A673 (cell line): ENCODE results near the gene RBMS2.

Experiments used
- EZH2 ChIP-seq: fragments of 200-600 bp; sonication (generic); IDR thresholded peaks from 2 replicates; pipeline ENCODE4 v1.6.1; 2017; ENCODE audit warnings: borderline replicate concordance, low read depth, mild to moderate bottlenecking, mixed read lengths, antibody characterized with exemption, low read length; ENCODE audit not compliant: poor library complexity, severe bottlenecking
- TF ChIP-seq, protein P1 (sequence below): fragments of 300-800, 200-600 bp; sonication (generic); conservative IDR thresholded peaks from 2 replicates; pipeline ENCODE4 v1.5.1; 2017; ENCODE audit warnings: low read depth, mild to moderate bottlenecking, antibody characterized with exemption, low read length, moderate library complexity, mixed read lengths

DNA sequence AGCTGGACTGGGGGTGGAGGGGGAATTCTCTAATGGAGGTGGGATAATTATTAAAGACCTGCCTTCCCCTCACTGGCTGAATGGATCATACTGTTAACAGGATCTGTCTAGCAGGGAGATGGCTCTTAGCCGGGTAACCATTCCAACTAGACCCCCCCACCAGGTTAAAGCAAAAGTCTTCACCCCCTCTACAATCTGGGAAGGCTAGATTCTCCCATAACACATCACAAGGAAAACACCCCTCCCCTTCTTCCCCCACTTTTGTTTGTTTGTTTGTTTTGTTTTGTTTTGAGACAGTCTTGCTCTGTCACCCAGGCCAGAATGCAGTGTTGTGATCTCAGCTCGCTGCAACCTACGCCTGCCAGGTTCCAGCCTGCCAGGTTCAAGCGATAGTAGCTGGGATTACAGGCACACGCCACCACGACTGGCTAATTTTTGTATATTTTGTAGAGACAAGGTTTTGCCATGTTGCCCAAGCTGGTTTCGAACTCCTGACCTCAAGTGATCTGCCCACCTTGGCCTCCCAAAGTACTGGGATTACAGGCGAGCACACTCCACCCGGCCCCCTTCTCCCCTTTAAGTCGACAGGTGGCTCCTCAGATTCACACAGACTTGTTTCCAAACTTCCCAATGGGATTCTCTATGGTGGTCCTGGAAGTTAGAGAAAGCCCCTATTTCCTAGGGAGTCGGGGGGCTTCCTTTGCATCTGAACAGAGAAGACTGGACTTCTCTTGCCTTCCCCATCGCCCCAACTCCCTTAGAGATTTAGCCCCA lies 112.0 kb downstream of the RBMS2 start:
- TF ChIP-seq, protein P1, sequence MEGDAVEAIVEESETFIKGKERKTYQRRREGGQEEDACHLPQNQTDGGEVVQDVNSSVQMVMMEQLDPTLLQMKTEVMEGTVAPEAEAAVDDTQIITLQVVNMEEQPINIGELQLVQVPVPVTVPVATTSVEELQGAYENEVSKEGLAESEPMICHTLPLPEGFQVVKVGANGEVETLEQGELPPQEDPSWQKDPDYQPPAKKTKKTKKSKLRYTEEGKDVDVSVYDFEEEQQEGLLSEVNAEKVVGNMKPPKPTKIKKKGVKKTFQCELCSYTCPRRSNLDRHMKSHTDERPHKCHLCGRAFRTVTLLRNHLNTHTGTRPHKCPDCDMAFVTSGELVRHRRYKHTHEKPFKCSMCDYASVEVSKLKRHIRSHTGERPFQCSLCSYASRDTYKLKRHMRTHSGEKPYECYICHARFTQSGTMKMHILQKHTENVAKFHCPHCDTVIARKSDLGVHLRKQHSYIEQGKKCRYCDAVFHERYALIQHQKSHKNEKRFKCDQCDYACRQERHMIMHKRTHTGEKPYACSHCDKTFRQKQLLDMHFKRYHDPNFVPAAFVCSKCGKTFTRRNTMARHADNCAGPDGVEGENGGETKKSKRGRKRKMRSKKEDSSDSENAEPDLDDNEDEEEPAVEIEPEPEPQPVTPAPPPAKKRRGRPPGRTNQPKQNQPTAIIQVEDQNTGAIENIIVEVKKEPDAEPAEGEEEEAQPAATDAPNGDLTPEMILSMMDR = no peak
- TF ChIP-seq EZH2 = no peak
